ENCODE results near the gene ASIP. TPM values are rescaled to one million over a fixed set of nuclear protein-coding genes. Genes with fewer than 3 reads are reported as not detected.
"Not testable (repeated sequence)": the region's sequence is repeated elsewhere in the genome, so short reads cannot be mapped to it uniquely, and the experiment has no call there.

The ASIP gene
- polyA plus RNA-seq, 3 donors, result 0.39 TPM; not detected in 2

DNA sequence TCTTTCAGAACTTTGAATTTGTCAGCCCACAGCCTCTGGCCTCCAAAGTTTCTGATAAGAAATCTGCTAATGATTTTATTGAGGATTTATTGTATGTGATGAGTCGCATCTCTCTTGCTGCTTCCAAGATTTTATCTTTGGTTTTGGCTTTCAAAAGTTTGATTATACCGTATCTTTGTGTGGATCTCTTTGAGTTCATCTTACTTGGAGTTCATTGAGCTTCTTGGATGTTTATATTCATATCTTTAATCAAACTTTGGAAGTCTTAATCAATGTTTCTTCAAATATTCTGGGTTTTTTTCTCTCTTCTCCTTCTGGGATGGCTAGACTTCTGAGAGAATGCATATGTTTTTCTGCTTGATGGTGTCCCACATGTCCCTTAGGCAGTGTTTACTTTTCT, 3.3 kb upstream of the ASIP start:
- H3K27ac ChIP-seq (ENCODE audit: low read depth, low read length), result no peak overlapping the region
- 84 to 92% (median 89%) methylated on average over 2 of the region's 2 CpGs for WGBS, 3 donors

DNA sequence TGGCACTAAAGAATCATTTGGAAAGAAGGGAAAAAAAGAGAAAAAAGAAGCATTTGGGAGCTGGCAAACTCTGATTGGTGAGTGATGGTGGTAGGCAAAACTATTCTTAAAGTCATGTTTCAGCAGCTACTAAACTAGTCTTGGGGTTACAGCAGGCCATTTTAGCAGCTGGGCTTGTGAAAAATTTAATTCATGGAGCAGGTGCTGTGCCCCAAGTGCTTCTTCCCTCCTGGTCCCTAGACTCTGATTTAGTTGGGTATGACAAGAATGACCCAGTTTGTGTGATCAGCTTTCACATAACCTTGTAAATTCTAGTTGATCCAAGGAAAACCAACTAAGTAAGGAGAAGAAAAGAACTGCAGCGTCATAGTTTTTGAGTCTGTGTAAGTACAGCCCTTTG, 1.1 kb upstream of the ASIP start:
- H3K27ac ChIP-seq (ENCODE audit: low read depth, low read length), result no peak overlapping the region
- 89 to 94% (median 93%) methylated on average over 1 of the region's 1 CpG for WGBS, 3 donors

DNA sequence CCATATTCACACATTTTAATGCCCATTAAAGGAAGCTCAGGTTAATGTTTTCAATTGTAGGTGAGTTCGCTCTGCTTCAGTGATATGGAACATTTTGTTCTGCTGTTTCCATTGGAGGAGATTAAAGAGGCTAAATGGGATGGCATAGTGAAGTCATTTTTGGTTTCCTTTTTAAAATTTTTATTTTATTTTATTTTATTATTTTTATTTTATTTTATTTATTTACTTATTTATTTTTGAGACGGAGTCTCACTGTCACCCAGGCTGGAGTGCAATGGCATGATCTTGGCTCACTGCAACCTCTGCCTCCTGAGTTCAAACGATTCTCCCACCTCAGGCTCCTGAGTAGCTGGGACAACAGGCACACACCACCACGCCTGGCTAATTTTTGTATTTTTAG, 792 bp downstream of the ASIP start:
- 86 to 95% (median 92%) methylated on average over 4 of the region's 4 CpGs for WGBS, 3 donors
- not testable (repeated sequence) for H3K27ac ChIP-seq (ENCODE audit: low read depth, low read length)

DNA sequence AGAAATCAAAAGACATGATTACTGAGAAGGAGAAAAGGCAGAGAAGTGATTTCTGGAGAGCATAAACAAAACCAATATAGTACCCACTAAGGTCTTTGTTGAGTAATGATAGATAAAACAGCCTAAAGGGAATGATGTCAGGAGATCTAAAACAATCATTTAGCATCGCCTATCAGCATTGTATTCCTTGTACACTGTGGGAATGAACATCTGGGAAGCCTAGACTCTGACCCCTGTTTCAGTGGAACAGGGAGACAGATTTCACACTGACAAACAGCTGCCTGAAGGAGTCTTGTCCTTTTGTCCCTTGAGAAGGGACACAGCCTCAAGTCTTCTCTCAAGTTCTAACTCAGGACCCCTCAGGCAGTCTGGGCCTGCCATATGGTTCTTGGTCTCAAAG, 1.7 kb downstream of the ASIP start:
- WGBS, 3 donors, result 53 to 93% (median 92%) methylated on average over 1 of the region's 1 CpG
- no peak overlapping the region for H3K27ac ChIP-seq (ENCODE audit: low read depth, low read length)

DNA sequence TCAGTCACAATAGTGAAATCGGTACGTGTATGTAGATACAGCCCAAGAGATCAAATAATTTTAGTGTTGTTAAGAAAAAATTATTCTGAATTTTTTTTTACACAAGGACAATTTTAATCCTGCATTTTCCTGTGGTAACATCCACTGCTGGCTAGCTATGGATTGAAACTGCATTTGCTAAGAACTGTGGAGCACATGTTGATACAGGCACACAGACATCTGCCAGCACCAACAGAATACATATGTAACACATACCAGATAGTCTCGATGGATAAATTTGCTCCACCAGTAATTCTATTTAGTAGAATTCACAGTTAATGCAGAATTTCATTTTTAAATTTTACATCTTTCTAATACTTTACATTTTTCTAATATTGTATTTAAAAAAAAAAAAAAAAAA, 2.2 kb downstream of the ASIP start:
- WGBS, 3 donors, result 61 to 89% (median 87%) methylated on average over 3 of the region's 3 CpGs
- H3K27ac ChIP-seq (ENCODE audit: low read depth, low read length), result no peak overlapping the region

DNA sequence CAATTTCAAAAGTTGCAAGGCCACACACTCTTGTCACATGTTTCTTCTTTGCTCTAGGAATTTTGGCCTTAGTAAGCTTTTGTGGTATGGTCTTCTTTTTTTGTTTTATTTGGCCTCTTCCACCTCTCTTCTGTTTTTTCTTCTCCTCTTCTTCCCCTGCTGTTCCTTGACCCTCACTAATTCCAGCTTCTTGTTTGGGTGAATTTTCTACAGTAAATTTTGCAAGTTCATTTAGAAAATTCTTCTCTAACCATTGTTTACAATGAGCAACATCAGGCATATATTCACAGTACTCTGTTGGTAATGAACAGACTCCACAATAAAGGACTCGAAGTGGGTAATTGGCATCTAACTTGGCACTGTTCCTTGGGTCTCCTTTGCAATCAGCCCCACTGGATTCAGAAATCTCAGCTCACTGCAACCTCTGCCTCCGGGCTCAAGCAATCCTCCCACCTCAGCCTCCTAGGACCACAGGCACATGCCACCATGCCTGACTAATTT, 5.0 kb downstream of the ASIP start:
- no peak overlapping the region for H3K27ac ChIP-seq (ENCODE audit: low read depth, low read length)
- WGBS, 3 donors, result 89 to 93% (median 92%) methylated on average over 2 of the region's 2 CpGs

DNA sequence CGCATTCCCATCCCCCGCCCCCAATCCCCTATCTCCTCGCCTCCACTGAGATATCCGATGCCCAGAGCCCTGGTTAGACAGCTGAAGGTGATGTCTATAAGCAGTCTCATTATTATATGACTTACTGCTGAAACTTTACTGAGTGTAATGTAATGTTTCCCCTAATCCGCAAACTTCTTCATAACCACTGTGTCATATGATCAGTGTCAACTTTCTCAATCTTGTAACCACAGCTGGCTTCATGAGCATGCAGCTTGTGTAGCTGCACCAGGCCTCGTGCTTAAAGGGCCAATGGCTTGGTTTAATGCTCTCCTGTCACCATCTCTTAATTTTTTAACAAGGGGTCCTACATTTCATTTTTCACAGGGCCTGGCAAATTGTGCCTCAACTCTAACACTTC, 8.1 kb downstream of the ASIP start:
- no peak overlapping the region for H3K27ac ChIP-seq (ENCODE audit: low read depth, low read length)
- 60 to 81% (median 80%) methylated on average over 6 of the region's 6 CpGs for WGBS, 3 donors

DNA sequence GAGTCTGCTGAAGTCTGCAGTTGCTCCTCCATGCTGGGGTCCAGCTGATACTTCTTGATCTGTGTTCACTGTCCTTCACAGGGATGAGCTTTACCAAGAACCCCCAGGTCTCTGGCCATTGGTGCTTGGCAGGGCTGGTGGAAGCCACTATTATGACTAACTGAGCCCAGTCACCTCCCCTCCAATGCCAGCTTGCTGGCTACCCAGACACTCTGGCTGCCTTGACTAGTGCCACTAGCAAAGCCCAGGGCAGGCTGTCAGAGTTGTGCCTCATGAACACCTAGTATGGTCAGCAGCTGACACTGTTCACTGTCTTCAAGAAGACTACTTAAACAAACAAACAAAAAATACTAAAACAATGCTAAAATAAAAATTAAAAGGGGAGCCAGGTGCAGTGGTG, 8.8 kb downstream of the ASIP start:
- no peak overlapping the region for H3K27ac ChIP-seq (ENCODE audit: low read depth, low read length)

DNA sequence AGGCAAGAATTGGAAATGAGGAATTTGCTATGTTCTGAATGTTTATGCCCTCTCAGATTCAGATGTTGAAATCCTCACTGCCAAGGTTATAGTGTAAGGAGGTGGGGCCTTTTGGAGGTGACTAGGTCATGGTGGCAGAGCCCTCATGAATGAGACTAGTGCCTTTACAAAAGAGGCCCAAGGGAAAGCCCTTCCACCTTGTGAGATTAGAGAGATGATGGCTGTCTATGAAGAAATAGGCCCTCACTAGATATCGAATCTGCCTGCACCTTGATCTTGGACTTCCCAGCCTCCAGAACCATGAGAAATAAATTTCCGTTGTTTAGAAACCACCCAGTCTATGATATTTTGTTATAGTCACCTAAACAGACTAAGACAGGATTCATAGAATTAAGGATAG, 10.4 kb downstream of the ASIP start:
- WGBS, 3 donors, result 90 to 100% (median 91%) methylated on average over 2 of the region's 2 CpGs
- no peak overlapping the region for H3K27ac ChIP-seq (ENCODE audit: low read depth, low read length)

DNA sequence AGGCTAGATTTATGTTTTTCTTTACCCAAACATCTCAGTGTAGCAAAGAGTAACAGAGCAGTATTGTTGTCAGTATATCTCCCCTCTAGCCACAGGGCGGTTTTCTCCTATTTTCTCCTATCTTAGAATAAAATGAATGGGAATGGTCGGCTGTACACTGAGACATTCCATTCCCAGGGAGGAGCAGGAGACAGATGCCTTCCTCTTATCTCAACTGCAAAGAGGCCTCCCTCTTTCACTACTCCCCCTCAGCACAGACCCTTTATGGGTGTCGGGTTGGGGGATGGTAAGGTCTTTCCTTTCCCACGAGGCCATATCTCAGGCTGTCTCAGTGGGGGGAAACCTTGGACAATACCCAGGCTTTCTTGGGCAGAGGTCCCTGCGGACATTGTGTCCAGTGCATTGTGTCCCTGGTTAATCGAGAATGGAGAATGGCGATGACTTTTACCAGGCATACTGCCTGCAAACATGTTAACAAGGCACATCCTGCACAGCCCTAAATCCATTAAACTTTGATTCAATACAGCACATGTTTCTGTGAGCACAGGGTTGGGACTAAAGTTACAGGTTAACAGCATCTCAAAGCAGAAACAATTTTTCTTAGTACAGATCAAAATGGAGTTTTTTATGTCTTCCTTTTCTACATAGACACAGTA, 11.3 kb downstream of the ASIP start:
- 56 to 66% (median 61%) methylated on average over 7 of the region's 7 CpGs for WGBS, 3 donors
- H3K27ac ChIP-seq (ENCODE audit: low read depth, low read length), result not testable (repeated sequence)

DNA sequence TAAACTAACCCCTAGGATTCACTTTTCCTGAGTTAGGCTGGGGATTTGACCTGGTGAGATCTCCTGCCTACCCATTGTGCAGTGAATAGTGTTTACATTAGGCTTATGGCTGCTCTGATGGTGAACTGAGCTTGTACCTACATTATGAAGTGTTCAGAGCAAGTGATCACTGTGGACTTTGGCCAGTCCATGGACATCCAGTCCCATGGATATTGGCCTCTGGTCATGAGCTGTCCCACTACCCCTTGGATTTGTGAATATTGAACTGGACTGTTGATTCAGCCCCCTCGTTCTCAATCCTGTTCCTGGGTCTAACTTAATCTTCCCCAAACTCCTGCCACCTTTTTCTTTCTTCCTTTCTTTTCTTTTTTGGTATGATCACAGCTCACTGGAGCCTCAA, 13.8 kb downstream of the ASIP start:
- H3K27ac ChIP-seq (ENCODE audit: low read depth, low read length), result no peak overlapping the region
- WGBS, 3 donors, result 70 to 79% (median 73%) methylated on average over 1 of the region's 1 CpG

DNA sequence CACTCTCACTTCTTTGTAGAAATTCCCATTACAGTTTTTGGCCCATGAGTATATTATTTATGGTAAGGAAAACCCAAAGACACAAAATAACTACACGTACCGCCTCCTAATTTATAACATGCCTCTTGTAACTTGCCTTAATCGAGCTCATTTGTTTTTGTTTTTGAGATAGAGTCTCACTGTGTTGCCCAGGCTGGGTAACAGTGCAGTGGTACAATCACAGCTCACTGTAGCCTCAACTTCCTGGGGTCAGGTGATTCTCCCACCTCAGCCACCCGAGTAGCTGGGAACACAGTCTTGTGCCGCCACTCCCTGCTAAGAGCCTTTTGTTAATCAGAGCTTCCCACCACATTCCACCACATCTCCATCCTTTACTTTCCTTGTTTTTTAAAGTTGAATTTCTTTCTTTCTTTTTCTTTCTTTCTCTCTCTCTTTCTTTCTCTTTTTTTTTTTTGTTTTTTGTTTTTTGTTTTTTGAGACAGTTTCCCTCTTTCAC, 15.5 kb downstream of the ASIP start:
- H3K27ac ChIP-seq (ENCODE audit: low read depth, low read length), result no peak overlapping the region
- 79 to 90% (median 88%) methylated on average over 5 of the region's 5 CpGs for WGBS, 3 donors

DNA sequence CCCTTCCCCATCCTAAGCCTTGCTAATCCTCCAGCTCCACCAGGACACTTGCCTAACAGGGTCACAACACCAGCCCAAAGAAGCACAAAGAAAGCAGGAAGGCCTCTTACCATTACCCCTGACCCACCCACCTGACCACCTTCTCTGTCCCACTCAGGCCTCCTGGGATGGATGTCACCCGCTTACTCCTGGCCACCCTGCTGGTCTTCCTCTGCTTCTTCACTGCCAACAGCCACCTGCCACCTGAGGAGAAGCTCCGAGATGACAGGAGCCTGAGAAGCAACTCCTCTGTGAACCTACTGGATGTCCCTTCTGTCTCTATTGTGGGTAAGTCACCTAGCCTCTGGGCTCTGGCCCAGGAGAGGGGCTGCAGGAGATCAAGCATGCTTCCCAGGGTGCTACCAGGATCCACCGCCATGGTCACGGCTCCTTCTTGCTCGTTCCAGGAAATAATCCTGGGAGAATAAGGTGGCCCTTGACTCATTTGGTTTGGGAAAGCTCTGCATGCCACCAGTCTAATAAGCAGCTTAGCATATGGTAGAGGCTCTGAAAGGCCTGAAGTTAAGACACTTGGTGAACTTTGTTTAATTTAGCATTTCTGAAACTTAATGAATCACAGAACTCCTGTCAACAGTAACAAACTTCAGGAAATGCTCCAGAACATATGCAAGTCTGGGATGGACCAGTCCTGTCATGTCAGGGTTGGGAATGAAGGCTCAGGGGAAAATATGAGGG, 19.2 kb downstream of the ASIP start:
- H3K27ac ChIP-seq (ENCODE audit: low read depth, low read length), result no peak overlapping the region
- 91 to 96% (median 94%) methylated on average over 5 of the region's 5 CpGs for WGBS, 3 donors

DNA sequence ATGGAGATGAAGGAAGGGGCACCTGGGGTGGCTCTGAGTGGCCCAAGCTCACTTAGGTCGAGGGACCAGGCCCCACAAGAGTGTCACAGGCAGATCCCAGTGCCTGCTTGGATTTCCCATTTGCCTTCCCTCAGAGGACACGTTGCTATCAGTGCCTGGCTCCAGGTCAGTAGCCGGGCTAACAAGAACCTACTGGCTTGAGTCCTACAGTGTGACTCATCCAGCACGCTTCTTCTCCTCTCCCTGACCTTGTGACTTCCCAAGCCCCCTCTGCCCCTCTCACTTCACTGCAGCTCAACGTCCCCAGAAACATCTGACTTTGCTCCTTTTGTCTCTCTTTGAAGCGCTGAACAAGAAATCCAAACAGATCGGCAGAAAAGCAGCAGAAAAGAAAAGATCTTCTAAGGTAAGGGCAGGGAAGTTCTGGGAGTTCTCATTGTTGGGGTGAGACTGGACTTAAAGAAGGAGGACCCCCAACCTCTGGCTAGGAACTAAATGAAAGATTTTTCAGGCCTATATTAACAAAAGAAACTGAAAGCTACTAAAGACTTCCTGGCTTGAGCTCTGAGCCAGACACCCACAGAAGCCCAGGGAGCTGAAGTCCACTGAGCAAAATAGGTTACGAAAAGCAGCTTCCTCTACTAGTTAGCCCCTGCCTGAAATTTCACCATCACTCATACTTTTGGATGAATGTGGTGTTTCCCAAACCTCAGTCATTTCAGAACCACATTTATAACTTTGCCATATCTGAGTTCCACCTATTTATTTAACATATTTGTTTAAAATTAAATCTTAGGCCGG, 21.5 kb downstream of the ASIP start:
- 55 to 78% (median 58%) methylated on average over 8 to 9 of the region's 9 CpGs for WGBS, 3 donors
- no peak overlapping the region for H3K27ac ChIP-seq (ENCODE audit: low read depth, low read length)

DNA sequence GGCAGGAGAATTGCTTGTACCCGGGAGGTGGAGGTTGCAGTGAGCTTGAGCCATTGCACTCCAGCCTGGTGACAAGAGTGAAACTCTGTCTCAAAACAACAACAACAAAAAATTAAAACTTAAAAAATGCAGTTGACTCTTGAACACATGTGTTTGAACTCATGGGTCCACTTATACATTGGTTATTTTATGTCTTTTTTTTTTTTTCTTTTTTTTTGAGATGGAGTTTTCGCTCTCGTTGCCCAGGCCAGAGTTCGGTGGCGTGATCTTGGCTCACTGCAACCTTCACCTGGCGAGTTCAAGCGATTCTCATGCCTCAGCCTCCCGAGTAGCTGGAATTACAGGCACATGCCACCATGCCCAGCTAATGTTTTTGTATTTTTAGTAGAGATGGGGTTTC, 22.2 kb downstream of the ASIP start:
- 95 to 97% (median 95%) methylated on average over 8 of the region's 8 CpGs for WGBS, 3 donors
- H3K27ac ChIP-seq (ENCODE audit: low read depth, low read length), result not testable (repeated sequence)

DNA sequence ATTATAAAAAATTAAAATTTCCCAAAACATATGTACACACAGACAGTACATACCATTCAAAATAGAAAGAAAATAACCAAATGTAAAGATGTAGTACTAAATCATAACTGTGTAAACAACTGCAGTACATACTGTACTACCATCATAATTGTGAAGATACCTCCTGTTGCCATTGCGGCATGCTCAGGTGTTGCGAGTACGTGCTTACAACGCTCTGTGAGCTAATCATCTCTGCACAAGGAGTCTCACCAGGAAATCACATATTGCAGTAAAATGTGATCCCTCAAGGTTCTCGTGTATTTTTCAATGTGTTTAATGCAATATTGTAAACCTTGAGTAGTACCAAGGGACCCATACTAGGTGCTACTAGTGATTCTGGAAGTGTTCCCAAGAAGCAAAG, 22.9 kb downstream of the ASIP start:
- 76 to 95% (median 77%) methylated on average over 5 of the region's 5 CpGs for WGBS, 3 donors
- H3K27ac ChIP-seq (ENCODE audit: low read depth, low read length), result no peak overlapping the region

DNA sequence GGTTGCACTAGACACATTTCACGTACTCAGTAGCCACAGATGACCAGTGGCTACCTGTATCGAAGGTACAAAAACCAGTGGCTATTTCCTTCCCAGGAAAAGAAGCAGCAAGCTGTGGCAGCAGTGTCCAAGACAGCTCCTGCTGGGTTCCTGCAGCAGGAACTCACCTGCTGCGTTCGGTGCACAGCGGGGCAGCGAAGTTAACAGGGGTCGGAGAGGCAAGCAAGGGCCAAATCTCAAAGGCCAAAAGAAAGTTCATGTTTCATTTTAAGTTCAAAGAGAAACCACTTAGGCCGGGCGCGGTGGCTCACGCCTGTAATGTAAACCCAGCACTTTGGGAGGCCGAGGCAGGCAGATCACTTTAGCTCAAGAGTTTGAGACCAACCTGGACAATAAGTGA, 26.9 kb downstream of the ASIP start:
- H3K27ac ChIP-seq (ENCODE audit: low read depth, low read length), result no peak overlapping the region
- WGBS, 3 donors, result 95 to 98% (median 98%) methylated on average over 12 of the region's 12 CpGs

DNA sequence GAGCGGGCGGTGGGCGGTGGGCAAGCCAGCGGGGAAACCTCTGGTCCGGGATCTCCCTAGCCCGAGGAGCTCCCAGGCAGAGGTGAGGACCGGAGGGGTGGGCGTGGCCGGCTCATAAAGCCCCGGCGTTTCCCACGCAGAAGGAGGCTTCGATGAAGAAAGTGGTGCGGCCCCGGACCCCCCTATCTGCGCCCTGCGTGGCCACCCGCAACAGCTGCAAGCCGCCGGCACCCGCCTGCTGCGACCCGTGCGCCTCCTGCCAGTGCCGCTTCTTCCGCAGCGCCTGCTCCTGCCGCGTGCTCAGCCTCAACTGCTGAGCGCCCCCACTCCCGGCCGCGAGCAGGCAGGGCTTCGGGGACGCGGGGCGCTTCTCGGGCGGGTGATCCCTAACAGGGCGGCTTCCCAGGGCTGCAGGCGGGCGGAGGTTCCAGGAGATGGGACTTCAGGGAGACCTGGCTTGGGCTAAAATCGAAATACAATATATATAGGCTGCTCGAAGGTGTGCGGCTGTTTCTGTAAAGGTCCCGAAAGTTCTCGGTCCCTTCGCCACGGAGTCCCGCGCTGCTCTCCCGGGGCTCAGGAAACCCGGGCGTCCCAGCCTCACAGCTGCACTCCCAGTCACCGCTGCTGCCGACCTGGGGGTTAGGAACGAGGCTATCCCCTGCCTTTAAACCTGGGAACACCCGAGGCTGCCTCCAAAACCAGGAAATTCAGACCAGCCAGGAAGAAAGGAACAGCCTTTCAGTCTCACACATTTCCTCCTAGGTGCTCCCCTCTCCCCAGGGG, 27.8 kb downstream of the ASIP start:
- WGBS, 3 donors, result 9 to 20% (median 9%) methylated on average over 52 to 58 of the region's 58 CpGs
- no peak overlapping the region for H3K27ac ChIP-seq (ENCODE audit: low read depth, low read length)
